ENCODE results near the gene TLR2.

DNA sequence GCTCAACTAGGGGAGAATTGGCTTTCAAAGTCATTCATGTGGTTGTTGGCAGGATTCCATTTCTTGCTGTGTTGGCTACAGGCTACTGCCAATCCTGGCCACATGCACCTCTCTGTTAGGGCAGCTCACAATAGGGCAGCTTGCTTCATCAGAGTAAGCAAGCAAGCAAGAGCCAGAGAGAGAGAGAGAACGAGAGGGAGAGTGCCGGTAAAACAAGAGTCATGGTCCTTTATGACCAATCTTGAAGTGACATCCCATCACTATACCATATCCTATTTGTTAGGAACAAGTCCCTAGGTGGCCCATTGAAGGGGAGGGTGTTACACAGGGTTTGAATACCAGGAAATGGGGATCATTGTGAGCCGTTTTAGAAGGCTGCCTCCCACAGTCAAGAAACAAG lies 33.0 kb upstream of the TLR2 start:
- TF ChIP-seq, protein P1, sequence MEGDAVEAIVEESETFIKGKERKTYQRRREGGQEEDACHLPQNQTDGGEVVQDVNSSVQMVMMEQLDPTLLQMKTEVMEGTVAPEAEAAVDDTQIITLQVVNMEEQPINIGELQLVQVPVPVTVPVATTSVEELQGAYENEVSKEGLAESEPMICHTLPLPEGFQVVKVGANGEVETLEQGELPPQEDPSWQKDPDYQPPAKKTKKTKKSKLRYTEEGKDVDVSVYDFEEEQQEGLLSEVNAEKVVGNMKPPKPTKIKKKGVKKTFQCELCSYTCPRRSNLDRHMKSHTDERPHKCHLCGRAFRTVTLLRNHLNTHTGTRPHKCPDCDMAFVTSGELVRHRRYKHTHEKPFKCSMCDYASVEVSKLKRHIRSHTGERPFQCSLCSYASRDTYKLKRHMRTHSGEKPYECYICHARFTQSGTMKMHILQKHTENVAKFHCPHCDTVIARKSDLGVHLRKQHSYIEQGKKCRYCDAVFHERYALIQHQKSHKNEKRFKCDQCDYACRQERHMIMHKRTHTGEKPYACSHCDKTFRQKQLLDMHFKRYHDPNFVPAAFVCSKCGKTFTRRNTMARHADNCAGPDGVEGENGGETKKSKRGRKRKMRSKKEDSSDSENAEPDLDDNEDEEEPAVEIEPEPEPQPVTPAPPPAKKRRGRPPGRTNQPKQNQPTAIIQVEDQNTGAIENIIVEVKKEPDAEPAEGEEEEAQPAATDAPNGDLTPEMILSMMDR (IDR thresholded peaks at IDR 0.05): no peak
- TF ChIP-seq, protein P2, sequence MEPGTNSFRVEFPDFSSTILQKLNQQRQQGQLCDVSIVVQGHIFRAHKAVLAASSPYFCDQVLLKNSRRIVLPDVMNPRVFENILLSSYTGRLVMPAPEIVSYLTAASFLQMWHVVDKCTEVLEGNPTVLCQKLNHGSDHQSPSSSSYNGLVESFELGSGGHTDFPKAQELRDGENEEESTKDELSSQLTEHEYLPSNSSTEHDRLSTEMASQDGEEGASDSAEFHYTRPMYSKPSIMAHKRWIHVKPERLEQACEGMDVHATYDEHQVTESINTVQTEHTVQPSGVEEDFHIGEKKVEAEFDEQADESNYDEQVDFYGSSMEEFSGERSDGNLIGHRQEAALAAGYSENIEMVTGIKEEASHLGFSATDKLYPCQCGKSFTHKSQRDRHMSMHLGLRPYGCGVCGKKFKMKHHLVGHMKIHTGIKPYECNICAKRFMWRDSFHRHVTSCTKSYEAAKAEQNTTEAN (CRISPR knock-in tag; IDR thresholded peaks at IDR 0.05): no peak
- TF ChIP-seq FOXP1 (CRISPR knock-in tag; IDR thresholded peaks at IDR 0.05; ENCODE audit: borderline replicate concordance): no peak
- TF ChIP-seq, protein P3, sequence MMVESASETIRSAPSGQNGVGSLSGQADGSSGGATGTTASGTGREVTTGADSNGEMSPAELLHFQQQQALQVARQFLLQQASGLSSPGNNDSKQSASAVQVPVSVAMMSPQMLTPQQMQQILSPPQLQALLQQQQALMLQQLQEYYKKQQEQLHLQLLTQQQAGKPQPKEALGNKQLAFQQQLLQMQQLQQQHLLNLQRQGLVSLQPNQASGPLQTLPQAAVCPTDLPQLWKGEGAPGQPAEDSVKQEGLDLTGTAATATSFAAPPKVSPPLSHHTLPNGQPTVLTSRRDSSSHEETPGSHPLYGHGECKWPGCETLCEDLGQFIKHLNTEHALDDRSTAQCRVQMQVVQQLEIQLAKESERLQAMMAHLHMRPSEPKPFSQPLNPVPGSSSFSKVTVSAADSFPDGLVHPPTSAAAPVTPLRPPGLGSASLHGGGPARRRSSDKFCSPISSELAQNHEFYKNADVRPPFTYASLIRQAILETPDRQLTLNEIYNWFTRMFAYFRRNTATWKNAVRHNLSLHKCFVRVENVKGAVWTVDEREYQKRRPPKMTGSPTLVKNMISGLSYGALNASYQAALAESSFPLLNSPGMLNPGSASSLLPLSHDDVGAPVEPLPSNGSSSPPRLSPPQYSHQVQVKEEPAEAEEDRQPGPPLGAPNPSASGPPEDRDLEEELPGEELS (CRISPR knock-in tag; IDR thresholded peaks at IDR 0.05): no peak

Data from WTC11 (cell line).